Omental fat pad (tissue), 4 donors: Measurements from ENCODE around the gene ATXN7L3. TPM values are rescaled to one million over a fixed set of nuclear protein-coding genes. Genes with fewer than 3 reads are reported as not detected.
A peak's percentile ranks its signal among the peaks of the same experiment; 100 is the strongest.
"Not testable (repeated sequence)": the region's sequence is repeated elsewhere in the genome, so short reads cannot be mapped to it uniquely, and the experiment has no call there.

Source experiments
- ATAC-seq: fragments of 150-250 bp; one replicate; pipeline ENCODE4 v1.9.1; 2016; ENCODE audit warnings: mild to moderate bottlenecking, moderate library complexity; ENCODE audit not compliant: low FRiP score
- DNase-seq: peaks from one replicate; pipeline ENCODE4 v3.0.0-alpha.2; 2019; ENCODE audit warnings: low spot score
- small RNA-seq: library from RNA; depleted of rRNA; stranded (forward); fragments of <200 nt; gene quantifications from one replicate; pipeline ENCODE3, GENCODE V24; 2016
- total RNA-seq, 4 donors: library from RNA; depleted of rRNA; stranded (reverse); fragments of >200 nt; gene quantifications; one replicate each; pipeline ENCODE4 v1.1.0, GENCODE V29; 2016
- TF ChIP-seq, protein P1 (sequence below), 3 donors: fragments of 450-650 bp; IDR thresholded peaks; one replicate each; pipeline ENCODE4 v1.5.1; 2016 to 2017; ENCODE audit warnings: antibody characterized with exemption in 3 of 3, mild to moderate bottlenecking in 3 of 3, moderate library complexity in 2 of 3

Gene ATXN7L3
- total RNA-seq, 4 donors from 2014 or later, result 37.8 to 55.2 (median 45.0) TPM

- DNase-seq, result no peak
- TF ChIP-seq, protein P1, sequence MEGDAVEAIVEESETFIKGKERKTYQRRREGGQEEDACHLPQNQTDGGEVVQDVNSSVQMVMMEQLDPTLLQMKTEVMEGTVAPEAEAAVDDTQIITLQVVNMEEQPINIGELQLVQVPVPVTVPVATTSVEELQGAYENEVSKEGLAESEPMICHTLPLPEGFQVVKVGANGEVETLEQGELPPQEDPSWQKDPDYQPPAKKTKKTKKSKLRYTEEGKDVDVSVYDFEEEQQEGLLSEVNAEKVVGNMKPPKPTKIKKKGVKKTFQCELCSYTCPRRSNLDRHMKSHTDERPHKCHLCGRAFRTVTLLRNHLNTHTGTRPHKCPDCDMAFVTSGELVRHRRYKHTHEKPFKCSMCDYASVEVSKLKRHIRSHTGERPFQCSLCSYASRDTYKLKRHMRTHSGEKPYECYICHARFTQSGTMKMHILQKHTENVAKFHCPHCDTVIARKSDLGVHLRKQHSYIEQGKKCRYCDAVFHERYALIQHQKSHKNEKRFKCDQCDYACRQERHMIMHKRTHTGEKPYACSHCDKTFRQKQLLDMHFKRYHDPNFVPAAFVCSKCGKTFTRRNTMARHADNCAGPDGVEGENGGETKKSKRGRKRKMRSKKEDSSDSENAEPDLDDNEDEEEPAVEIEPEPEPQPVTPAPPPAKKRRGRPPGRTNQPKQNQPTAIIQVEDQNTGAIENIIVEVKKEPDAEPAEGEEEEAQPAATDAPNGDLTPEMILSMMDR (IDR thresholded peaks at IDR 0.05), result no peak
- ATAC-seq, result no peak
Observed at GRCh38 chr17:44152875-44153274, 46.8 kb downstream of the ATXN7L3 start.

- DNase-seq (no peak), ATAC-seq (no peak)
- TF ChIP-seq, protein P1 (IDR thresholded peaks at IDR 0.05), result no peak
Observed at GRCh38 chr17:44149750-44150329, 49.8 kb downstream of the ATXN7L3 start.

DNA sequence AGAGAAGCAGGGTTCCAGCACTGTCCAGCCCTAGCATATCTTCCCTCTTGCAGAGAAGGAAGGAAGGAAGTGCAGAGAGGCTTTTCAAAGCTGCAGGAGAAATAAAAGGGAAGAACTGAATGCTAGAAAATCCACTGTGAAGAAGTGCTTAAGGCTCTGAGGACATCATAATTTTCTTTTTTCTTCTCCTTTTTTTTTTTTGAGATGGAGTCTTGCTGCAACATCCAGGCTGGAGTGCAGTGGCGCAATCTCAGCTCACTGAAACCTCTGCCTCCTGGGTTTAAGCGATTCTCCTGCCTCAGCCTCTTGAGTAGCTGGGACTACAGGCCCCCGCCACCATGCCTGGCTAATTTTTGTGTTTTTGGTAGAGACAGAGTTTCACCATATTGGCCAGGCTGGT is 50.6 kb downstream of the ATXN7L3 start:
- DNase-seq, ATAC-seq: not testable (repeated sequence)

- DNase-seq (no peak), ATAC-seq (no peak)
- TF ChIP-seq, protein P1 (IDR thresholded peaks at IDR 0.05), result no peak
Observed at GRCh38 chr17:44147812-44148211, 51.9 kb downstream of the ATXN7L3 start.

GRCh38 chr17:44146375-44147346 is 53.0 kb downstream of the ATXN7L3 start:
- ATAC-seq (no peak), DNase-seq (no peak)
- TF ChIP-seq, protein P1 (IDR thresholded peaks at IDR 0.05), result no peak

GRCh38 chr17:44144966-44145739 is 54.5 kb downstream of the ATXN7L3 start:
- DNase-seq (peak; percentile 57), ATAC-seq (peak; percentile 77)
- TF ChIP-seq, protein P1 (IDR thresholded peaks at IDR 0.05), result no peak

GRCh38 chr17:44143921-44144320 is 55.8 kb downstream of the ATXN7L3 start:
- ATAC-seq, DNase-seq: not testable (repeated sequence)

Small RNA genes lying within 50 kb of the gene (small RNA-seq; reads per million reads assigned to genes)
- gene MIR6782, result not detected

Other genes with a start within 250 kb of the ATXN7L3 start
- gene PYY, start 245.9 kb downstream of the ATXN7L3 start, total RNA-seq, result not detected
- 1 to 10 TPM in 1 of 4 donors, under 1 TPM in 3; 0.37 to 1.6 (median 0.77) TPM for gene NAGS, start 195.3 kb downstream of the ATXN7L3 start, total RNA-seq
- gene TMEM101, start 184.9 kb downstream of the ATXN7L3 start, total RNA-seq, result 10 to 100 TPM; 17.3 to 37.0 (median 26.8) TPM
- 10 to 100 TPM; 24.6 to 52.9 (median 47.4) TPM for gene LSM12, start 133.2 kb downstream of the ATXN7L3 start, total RNA-seq
- 10 to 100 TPM; 30.1 to 58.3 (median 39.0) TPM for gene G6PC3, start 129.1 kb downstream of the ATXN7L3 start, total RNA-seq
- gene HDAC5, start 76.2 kb downstream of the ATXN7L3 start, total RNA-seq, result 10 to 100 TPM; 52.5 to 91.9 (median 62.4) TPM
- 1 to 10 TPM; 1.0 to 5.2 (median 1.5) TPM for gene HROB, start 58.0 kb downstream of the ATXN7L3 start, total RNA-seq
- under 1 TPM in 1 of 4 donors, not detected in 3; 0.19 TPM for gene ASB16, start 29.2 kb downstream of the ATXN7L3 start, total RNA-seq
- 10 to 100 TPM; 31.7 to 41.2 (median 35.8) TPM for gene TMUB2, start 12.9 kb downstream of the ATXN7L3 start, total RNA-seq
- gene UBTF, start 19.8 kb upstream of the ATXN7L3 start, total RNA-seq, result 10 to 100 TPM; 32.9 to 60.2 (median 41.2) TPM
- 1 to 10 TPM in 1 of 4 donors, under 1 TPM in 3; 0.16 to 1.2 (median 0.56) TPM for gene SLC4A1, start 68.3 kb upstream of the ATXN7L3 start, total RNA-seq
- under 1 TPM in 1 of 4 donors, not detected in 3; 0.84 TPM for gene RUNDC3A, start 108.7 kb upstream of the ATXN7L3 start, total RNA-seq
- gene SLC25A39, start 124.9 kb upstream of the ATXN7L3 start, total RNA-seq, result 10 to 100 TPM; 46.0 to 75.7 (median 60.7) TPM
- gene GRN, start 145.4 kb upstream of the ATXN7L3 start, total RNA-seq, result 100 to 1,000 TPM; 275 to 379 (median 316) TPM
- gene FAM171A2, start 164.0 kb upstream of the ATXN7L3 start, total RNA-seq, result 1 to 10 TPM in 1 of 4 donors, under 1 TPM in 3; 0.56 to 3.5 (median 0.95) TPM
- 1 to 10 TPM in 2 of 4 donors, under 1 TPM in 2; 0.72 to 1.6 (median 1.0) TPM for gene ITGA2B, start 189.8 kb upstream of the ATXN7L3 start, total RNA-seq